HTR-8/SVneo (cell line): ENCODE results near the gene IGSF21.

Experiments
- DNase-seq: peaks from one replicate; pipeline ENCODE4 v3.0.0; 2011; ENCODE audit warnings: low spot score, mixed read lengths; ENCODE audit not compliant: insufficient read length
- FAIRE-seq: peaks from 2 replicates; lab custom pipeline; 2011; peaks lifted over from hg19 to GRCh38; lab: Jason Lieb, UNC

The IGSF21 gene

DNA sequence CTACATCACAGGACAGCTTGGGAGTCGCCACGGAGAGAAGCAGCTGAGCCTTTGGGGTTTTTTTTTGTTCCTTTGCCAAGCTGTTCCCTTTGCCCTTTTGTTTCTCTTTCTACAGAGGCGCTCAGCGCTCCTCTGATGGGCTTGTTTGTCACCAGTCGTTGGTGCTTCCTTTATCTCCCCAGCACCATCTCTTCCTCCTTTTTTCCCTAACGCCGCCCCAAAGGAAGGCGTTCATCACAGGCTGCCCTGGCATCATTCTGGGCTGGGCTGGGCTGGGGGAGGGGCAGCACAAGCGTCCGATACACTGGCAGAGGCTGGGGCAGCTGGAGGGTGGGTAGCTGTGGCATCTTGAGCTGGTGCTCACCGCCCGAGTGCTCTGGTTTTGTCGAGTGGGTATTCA, 10.5 kb downstream of the IGSF21 start:
- DNase-seq (no peak), FAIRE-seq (no peak)

- FAIRE-seq (no peak), DNase-seq (no peak)
Observed at GRCh38 chr1:18118491-18118890, 10.9 kb downstream of the IGSF21 start.

GRCh38 chr1:18119289-18119688, 11.7 kb downstream of the IGSF21 start:
- FAIRE-seq (no peak), DNase-seq (no peak)

DNA sequence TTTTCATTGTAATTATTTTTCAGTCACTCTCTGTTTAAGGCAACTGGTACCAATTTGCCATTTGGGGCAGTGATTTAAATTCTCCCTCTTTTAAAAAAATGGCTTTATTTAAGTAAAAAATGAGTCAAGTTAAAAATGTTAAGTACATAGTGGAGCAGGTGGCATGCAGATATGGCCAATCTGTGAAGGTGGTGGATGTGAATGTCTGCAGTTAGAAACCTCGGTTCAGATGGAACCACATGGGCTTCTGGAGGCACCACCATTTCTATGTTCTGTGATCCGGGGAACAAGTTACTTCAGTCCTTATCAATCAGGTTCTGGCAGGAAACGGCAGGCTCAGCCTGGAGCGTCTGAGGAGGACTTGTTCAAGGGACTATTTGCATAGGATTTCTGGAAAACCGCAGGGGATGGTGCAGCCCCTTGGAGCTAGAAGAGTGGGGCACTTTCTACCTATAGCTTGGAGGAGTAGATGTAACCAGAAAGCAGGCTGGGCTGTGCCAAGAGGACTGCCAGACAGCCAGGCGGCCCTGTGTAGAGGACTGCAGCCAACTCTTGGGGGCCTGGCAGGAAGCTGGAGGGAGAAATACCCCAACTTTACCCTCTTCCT, 12.3 kb downstream of the IGSF21 start:
- FAIRE-seq (no peak), DNase-seq (no peak)

GRCh38 chr1:18120638-18121037, 13.0 kb downstream of the IGSF21 start:
- DNase-seq (no peak), FAIRE-seq (no peak)

GRCh38 chr1:18121072-18121820, 13.6 kb downstream of the IGSF21 start:
- FAIRE-seq (no peak), DNase-seq (no peak)

- no peak for DNase-seq
- FAIRE-seq, result no peak
Observed at GRCh38 chr1:18123467-18123992, 15.9 kb downstream of the IGSF21 start.

- no peak for DNase-seq
- no peak for FAIRE-seq
Observed at GRCh38 chr1:18124977-18125376, 17.4 kb downstream of the IGSF21 start.

GRCh38 chr1:18126616-18127015, 19.0 kb downstream of the IGSF21 start:
- no peak for FAIRE-seq
- no peak for DNase-seq

DNA sequence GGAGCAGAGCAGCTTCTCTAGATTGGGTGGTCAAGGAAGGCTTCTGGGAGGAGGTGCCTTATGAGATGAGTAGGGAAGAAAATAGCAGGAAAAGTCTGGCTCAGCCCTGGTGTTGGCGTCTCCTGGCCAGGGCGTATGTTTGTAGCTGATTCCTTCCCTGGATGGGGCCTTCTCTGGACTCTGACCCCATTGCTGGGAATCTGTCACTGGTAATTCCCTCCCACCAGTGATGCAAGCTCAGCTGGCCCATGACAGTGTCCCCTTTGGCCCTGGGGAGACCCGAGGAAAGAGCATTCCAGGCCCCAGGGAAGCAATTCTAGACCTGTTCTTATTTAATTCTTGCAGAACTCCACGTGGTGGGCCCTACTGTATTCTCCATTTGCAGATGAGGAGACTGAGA, 20.7 kb downstream of the IGSF21 start:
- DNase-seq, result no peak

DNA sequence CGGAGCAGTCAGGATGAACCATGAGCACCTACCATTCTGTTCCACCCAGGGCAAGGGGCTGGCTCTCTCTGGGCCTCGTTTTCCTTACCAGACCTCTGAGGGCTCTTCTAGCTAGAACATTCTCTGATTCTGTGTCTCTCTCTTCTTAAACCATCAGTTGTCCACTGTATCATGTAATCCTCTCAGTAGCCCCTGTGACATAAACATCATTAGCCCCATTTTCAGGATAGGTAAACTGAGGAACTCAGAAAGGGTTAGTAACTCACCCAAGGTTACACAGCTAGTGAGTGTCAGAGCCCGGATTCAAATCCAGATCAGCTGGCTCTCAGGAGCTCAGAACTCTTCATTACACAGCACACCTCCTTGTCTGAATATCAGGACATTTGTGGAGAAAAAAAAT, 22.8 kb downstream of the IGSF21 start:
- no peak for FAIRE-seq
- DNase-seq, result no peak

More for the DNA sequence above, 20.7 kb downstream of the IGSF21 start:
- no peak for FAIRE-seq

GRCh38 chr1:18132022-18132710, 24.6 kb downstream of the IGSF21 start:
- no peak for DNase-seq
- FAIRE-seq, result no peak

DNA sequence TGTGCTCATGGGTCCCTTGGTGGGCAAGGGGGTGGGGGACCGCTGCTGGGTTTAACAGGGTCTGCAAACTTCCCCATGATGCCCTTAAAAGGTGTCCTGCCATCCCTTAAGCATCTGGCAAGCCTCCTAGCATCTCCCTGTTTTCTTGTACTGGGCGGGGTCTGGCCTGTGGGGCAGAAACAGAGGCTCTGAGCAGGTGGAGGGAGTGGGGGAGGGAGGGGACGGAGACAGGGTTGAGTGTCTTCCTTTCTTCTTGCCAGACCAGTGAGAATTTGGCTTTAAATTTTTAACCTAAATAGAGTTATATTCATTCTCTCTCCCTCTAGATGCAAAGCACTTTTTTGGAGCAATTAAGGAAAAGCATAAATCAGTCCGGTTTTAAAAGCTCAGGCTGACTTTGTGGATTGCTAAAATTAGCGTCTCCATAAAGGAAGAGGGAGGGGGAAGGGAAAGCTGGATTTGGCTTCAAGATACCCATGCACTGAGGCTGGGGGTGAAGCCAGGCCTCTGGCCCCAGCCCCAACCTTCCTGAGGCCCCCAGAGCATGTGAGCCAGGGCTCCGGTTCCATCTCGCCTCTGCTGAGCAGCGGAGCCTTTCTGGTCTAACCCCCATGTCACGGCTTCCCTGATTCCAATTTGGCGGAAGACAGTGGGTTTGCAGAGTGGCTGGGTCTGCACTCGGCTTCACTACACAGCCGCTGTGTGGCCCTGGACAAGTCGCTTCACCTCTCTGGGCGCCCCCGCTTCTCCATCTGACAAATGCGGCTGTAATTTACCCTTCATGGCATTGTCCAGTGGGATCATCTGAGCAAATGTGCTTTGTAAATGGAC, 25.3 kb downstream of the IGSF21 start:
- no peak for FAIRE-seq
- no peak for DNase-seq

GRCh38 chr1:18134324-18135046, 26.9 kb downstream of the IGSF21 start:
- no peak for FAIRE-seq
- no peak for DNase-seq

- FAIRE-seq, result no peak
- no peak for DNase-seq
Observed at GRCh38 chr1:18137759-18138345, 30.3 kb downstream of the IGSF21 start.

DNA sequence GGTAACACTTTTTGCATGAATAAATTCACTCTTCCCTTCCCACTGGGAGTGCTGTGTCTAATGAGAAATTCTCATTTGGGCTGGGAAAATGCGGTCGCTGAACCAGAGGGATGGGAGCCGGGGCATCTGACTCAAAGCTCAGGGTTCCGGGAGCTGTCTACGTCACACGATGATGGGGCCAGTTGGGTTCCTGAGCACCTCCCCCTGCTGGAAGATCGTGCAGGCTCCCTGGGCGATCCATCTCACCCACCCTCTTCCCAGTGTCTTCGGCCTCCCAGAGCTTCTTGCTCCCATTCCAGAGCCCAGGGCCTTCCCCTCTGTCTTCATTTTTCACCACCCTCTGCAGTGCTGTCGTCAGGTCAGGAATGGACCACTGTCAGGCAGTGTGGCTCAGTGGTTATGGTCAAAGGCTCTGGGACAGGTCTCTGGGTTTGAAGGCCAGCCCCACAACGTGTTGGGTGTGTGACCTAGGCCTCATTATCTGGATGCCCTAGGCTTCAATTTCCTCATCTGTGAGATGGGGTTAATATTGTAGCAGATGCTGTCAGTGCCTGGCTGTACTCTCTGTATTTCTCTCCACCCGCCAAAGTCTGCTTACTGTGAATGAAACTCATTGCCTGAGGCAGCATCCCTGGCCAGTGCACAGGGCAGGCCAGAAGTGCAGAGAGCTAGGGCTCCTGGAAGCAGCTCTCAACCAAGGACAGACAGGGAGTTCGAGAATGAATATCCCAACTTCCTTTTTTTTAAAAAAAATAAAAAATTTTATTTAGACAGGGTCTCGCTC, 31.8 kb downstream of the IGSF21 start:
- no peak for DNase-seq
- no peak for FAIRE-seq

GRCh38 chr1:18140411-18140810, 32.8 kb downstream of the IGSF21 start:
- FAIRE-seq (no peak), DNase-seq (no peak)

DNA sequence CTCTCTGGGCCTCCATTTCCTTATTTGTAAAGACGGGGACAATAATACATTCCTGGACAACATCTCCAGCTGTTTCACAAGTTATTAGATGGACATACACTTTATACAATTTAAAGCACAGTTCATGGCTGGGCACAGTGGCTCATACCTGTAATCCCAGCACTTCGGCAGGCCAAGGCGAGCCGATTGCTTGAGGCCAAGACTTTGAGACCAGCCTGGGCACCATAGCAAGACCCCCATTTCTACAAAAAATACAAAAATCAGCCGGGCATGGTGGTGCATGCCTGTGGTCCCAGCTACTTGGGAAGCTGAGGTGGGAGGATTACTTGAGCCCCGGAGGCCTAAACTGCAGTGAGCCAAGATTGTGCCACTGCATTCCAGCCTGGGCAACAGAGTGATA, 34.1 kb downstream of the IGSF21 start:
- FAIRE-seq, result no peak
- DNase-seq, result no peak

- FAIRE-seq, result no peak
- no peak for DNase-seq
Observed at GRCh38 chr1:18142471-18142870, 34.9 kb downstream of the IGSF21 start.
